ENCODE measurements around the gene OR13J1.

OR13J1 gene

DNA sequence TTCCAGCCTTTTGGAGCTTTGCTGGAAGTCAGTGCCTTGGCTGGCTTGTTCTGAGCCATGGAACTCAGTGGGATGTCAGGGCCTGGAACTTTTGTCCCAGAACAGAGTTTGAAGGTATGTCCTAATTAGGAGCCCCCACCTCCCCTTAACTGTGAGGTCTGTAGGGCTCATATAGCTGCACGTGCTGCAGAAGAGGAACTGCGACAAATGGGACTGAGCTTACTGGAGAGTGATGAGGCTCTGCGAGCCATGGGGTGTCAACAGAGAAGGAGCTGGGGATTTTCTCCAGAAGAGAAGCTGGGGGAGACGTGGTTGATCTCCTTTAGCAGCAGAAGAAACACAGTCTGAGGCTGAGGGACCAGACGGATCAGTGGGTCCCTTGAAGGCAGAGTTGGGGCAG lies 30.3 kb downstream of the OR13J1 start:
- H3K27me3 ChIP-seq (ENCODE audit: low read length), result no peaks in the 10 kb centered on the region
- H4K20me1 ChIP-seq (ENCODE audit: low read depth, low read length), result no peaks in the 10 kb centered on the region
- H3F3A ChIP-seq (ENCODE audit: insufficient read depth), result no peaks in the 10 kb centered on the region
- no peaks in the 10 kb centered on the region for H3K36me3 ChIP-seq (ENCODE audit: low read length)
- H3K9me2 ChIP-seq (replicated peaks; ENCODE audit: insufficient read depth, low read length), result no peaks in the 10 kb centered on the region
- H3K9ac ChIP-seq (ENCODE audit: low read length), result no peak overlapping the region
- H2AFZ ChIP-seq (ENCODE audit: low read depth, low read length, severe bottlenecking), result no peak overlapping the region
- no peak overlapping the region for H3K27ac ChIP-seq (ENCODE audit: low read depth, low read length)
- no peak for TF ChIP-seq EZH2phosphoT487 (conservative IDR thresholded peaks at IDR 0.05; ENCODE audit: low read length)
- TF ChIP-seq, protein P1, sequence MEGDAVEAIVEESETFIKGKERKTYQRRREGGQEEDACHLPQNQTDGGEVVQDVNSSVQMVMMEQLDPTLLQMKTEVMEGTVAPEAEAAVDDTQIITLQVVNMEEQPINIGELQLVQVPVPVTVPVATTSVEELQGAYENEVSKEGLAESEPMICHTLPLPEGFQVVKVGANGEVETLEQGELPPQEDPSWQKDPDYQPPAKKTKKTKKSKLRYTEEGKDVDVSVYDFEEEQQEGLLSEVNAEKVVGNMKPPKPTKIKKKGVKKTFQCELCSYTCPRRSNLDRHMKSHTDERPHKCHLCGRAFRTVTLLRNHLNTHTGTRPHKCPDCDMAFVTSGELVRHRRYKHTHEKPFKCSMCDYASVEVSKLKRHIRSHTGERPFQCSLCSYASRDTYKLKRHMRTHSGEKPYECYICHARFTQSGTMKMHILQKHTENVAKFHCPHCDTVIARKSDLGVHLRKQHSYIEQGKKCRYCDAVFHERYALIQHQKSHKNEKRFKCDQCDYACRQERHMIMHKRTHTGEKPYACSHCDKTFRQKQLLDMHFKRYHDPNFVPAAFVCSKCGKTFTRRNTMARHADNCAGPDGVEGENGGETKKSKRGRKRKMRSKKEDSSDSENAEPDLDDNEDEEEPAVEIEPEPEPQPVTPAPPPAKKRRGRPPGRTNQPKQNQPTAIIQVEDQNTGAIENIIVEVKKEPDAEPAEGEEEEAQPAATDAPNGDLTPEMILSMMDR (IDR thresholded peaks at IDR 0.05; ENCODE audit: insufficient read depth, low read length, poor library complexity, severe bottlenecking), result no peak
- H3K4me2 ChIP-seq (ENCODE audit: low read depth, low read length, poor library complexity, severe bottlenecking), result no peak overlapping the region
- H3K4me3 ChIP-seq (ENCODE audit: insufficient read depth, low read length, poor library complexity, severe bottlenecking), result no peak overlapping the region
- no peaks in the 10 kb centered on the region for H3K79me2 ChIP-seq (ENCODE audit: insufficient read depth, low read length)
- no peaks in the 10 kb centered on the region for H3K9me3 ChIP-seq (ENCODE audit: insufficient read depth, low read length)

DNA sequence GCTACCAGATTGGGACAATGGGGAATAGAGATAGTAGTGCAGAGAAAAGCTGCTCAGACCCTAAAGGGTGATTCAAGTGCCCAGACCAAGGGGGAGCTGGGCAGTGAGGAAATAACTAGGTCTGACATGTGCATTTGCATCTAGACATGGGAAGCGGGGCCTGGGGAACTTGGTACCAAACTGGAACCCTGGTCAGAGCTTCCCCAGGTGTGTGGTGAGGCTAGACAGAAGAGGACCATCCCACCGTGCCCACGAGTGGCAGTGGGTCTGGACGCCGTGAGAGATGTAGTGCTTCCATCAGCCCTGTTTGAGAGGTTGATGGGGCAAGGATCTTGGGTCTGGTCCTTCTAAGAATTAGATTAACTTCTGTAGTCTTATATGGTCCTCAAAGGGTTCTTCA lies 33.6 kb downstream of the OR13J1 start:
- Histone ChIP-seq H3K9ac (ENCODE audit: low read length) (no peak overlapping the region), H4K20me1 (ENCODE audit: low read depth, low read length) (no peaks in the 10 kb centered on the region), H2AFZ (ENCODE audit: low read depth, low read length, severe bottlenecking) (no peak overlapping the region), H3K9me2 (replicated peaks; ENCODE audit: insufficient read depth, low read length) (no peaks in the 10 kb centered on the region), H3K79me2 (ENCODE audit: insufficient read depth, low read length) (no peaks in the 10 kb centered on the region), H3K4me3 (ENCODE audit: insufficient read depth, low read length, poor library complexity, severe bottlenecking) (no peak overlapping the region), H3K27me3 (ENCODE audit: low read length) (no peaks in the 10 kb centered on the region), H3K36me3 (ENCODE audit: low read length) (no peaks in the 10 kb centered on the region), H3K4me2 (ENCODE audit: low read depth, low read length, poor library complexity, severe bottlenecking) (no peak overlapping the region), H3K9me3 (ENCODE audit: insufficient read depth, low read length) (no peaks in the 10 kb centered on the region), H3K27ac (ENCODE audit: low read depth, low read length) (no peak overlapping the region), H3F3A (ENCODE audit: insufficient read depth) (no peaks in the 10 kb centered on the region)
- TF ChIP-seq EZH2phosphoT487 (conservative IDR thresholded peaks at IDR 0.05; ENCODE audit: low read length), result no peak
- TF ChIP-seq, protein P1 (IDR thresholded peaks at IDR 0.05; ENCODE audit: insufficient read depth, low read length, poor library complexity, severe bottlenecking), result no peak

DNA sequence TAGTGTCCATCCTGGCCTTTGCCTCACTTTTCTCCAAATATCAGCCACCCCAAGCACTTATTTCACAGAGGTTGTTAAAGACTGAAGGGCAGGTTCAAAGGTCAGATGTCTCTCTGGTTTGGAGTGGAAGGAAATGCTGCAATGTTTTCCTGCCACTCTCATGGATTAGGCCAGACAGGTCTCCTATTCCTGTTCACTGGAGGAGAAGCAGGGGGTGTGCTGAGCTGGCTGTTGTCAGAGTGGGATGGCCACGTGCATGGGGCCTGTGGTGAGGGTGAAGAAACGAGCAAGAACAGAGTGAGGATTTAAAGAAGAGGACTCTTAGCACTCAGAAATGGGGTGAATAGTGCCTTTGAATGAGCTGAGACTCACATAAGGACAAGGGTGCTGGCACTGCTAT lies 34.4 kb downstream of the OR13J1 start:
- Histone ChIP-seq H2AFZ (ENCODE audit: low read depth, low read length, severe bottlenecking) (no peak overlapping the region), H3K27ac (ENCODE audit: low read depth, low read length) (no peak overlapping the region)

More for the DNA sequence above, 34.4 kb downstream of the OR13J1 start:
- H3K36me3 ChIP-seq (ENCODE audit: low read length), result no peaks in the 10 kb centered on the region
- H3K9ac ChIP-seq (ENCODE audit: low read length), result no peak overlapping the region
- no peak overlapping the region for H3K4me2 ChIP-seq (ENCODE audit: low read depth, low read length, poor library complexity, severe bottlenecking)
- H3F3A ChIP-seq (ENCODE audit: insufficient read depth), result no peaks in the 10 kb centered on the region
- no peaks in the 10 kb centered on the region for H3K9me3 ChIP-seq (ENCODE audit: insufficient read depth, low read length)
- no peaks in the 10 kb centered on the region for H3K79me2 ChIP-seq (ENCODE audit: insufficient read depth, low read length)
- H3K4me3 ChIP-seq (ENCODE audit: insufficient read depth, low read length, poor library complexity, severe bottlenecking), result no peak overlapping the region
- no peaks in the 10 kb centered on the region for H4K20me1 ChIP-seq (ENCODE audit: low read depth, low read length)
- no peak for TF ChIP-seq EZH2phosphoT487 (conservative IDR thresholded peaks at IDR 0.05; ENCODE audit: low read length)
- TF ChIP-seq, protein P1 (IDR thresholded peaks at IDR 0.05; ENCODE audit: insufficient read depth, low read length, poor library complexity, severe bottlenecking), result no peak
- H3K27me3 ChIP-seq (ENCODE audit: low read length), result no peaks in the 10 kb centered on the region
- H3K9me2 ChIP-seq (replicated peaks; ENCODE audit: insufficient read depth, low read length), result no peaks in the 10 kb centered on the region

Data from SU-DHL-6 (cell line).